Vagina (tissue), 2 donors: ENCODE measurements around the gene AARS1. TPM values are rescaled to one million over a fixed set of nuclear protein-coding genes. Genes with fewer than 3 reads are reported as not detected.
A peak's percentile ranks its signal among the peaks of the same experiment; 100 is the strongest.
"Not testable (repeated sequence)": the region's sequence is repeated elsewhere in the genome, so short reads cannot be mapped to it uniquely, and the experiment has no call there.

Experiments
- DNase-seq, 2 donors: peaks; one replicate each; pipeline ENCODE4 v3.0.0-alpha.2; 2017; ENCODE audit errors: extremely low spot score in 2 of 2
- H3K27ac ChIP-seq: fragments of 200-600 bp; sonication (generic); one replicate; pipeline ENCODE4 v1.5.1; 2019
- H3K27me3 ChIP-seq: fragments of 200-600 bp; sonication (generic); one replicate; pipeline ENCODE4 v1.5.1; 2019
- H3K36me3 ChIP-seq, 2 donors: fragments of 200-600 bp; sonication (generic); one replicate each; pipeline ENCODE4 v1.5.1; 2017 to 2019
- H3K4me1 ChIP-seq: fragments of 200-600 bp; sonication (generic); one replicate; pipeline ENCODE4 v1.5.1; 2019
- H3K4me3 ChIP-seq, 2 donors: fragments of 200-600 bp; sonication (generic); 1 replicate in 1 of 2; 2 replicates in 1 of 2; pipeline ENCODE4 v1.5.1; 2016 to 2019
- H3K9me3 ChIP-seq: fragments of 200-600 bp; sonication (generic); one replicate; pipeline ENCODE4 v1.5.1; 2019
- POLR2A ChIP-seq, 2 donors: fragments of 450-650 bp; IDR thresholded peaks; one replicate each; pipeline ENCODE4 v1.6.1; 2017; ENCODE audit warnings: antibody characterized with exemption in 2 of 2, mild to moderate bottlenecking in 2 of 2, moderate library complexity in 2 of 2
- POLR2AphosphoS5 ChIP-seq, 2 donors: sonication (generic); formaldehyde crosslinking; IDR thresholded peaks; one replicate each; pipeline ENCODE4 v1.9.0; 2017; ENCODE audit warnings: antibody characterized with exemption in 2 of 2, mild to moderate bottlenecking in 2 of 2, low read depth in 1 of 2; ENCODE audit not compliant: insufficient read depth in 1 of 2
- intact Hi-C: fragments of 100-400 bp; cut with DNase I; formaldehyde crosslinking; loops from one replicate; pipeline ENCODE4 v1.15.1; 2023
- total RNA-seq: library from RNA; depleted of rRNA; stranded (reverse); fragments of >200 nt; gene quantifications from one replicate; pipeline ENCODE4 v1.2.3, GENCODE V29; 2016
- TF ChIP-seq, protein P1 (sequence below), 3 experiments: fragments of 450-650 bp in 2 of 3; fragments of 200-600 bp in 1 of 3; sonication (generic) in 1 of 3; IDR thresholded peaks; one replicate each; pipeline ENCODE4 v1.5.1; 2017 to 2019; ENCODE audit warnings: antibody characterized with exemption in 3 of 3, mild to moderate bottlenecking in 2 of 3, moderate library complexity in 2 of 3

The AARS1 gene
- total RNA-seq, 1 donor from 2014 or later, result 54.3 TPM

DNA sequence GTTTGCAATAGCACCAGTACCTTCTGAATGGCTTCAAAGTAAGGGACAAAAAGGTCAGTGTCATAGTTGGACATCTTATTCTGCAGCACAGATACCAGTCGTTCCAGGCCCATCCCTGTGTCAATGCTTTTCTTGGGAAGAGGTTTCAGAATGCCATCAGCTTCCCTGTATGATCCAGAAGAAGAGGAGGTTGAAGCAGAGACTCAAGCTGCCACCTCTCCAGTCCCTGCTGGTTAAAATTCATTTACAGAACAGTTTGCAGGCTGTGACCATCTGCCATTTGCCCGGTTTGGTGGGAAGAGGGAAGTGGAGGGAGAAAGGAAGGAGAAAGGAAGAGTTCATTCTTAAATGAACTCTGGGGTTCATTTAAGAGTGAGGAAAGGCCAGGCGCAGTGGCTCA, 19.1 kb downstream of the AARS1 start:
- H3K4me1 ChIP-seq, result no peaks in the 10 kb centered on the region
- no peaks in the 10 kb centered on the region for H3K9me3 ChIP-seq
- H3K36me3 ChIP-seq, result peaks cover 3 to 80% of the 10 kb centered on the region in 2 donors
- no peaks in the 10 kb centered on the region for H3K27me3 ChIP-seq
- intact Hi-C loops, result no loop called here
- H3K4me3 ChIP-seq, result no peak overlapping the region
- H3K27ac ChIP-seq, result no peak overlapping the region
- no peak for DNase-seq
- TF ChIP-seq POLR2A (IDR thresholded peaks at IDR 0.05) (no peak), POLR2AphosphoS5 (IDR thresholded peaks at IDR 0.05; ENCODE audit: insufficient read depth in 1 of 2, low read depth in 1 of 2) (no peak)
- TF ChIP-seq, protein P1, sequence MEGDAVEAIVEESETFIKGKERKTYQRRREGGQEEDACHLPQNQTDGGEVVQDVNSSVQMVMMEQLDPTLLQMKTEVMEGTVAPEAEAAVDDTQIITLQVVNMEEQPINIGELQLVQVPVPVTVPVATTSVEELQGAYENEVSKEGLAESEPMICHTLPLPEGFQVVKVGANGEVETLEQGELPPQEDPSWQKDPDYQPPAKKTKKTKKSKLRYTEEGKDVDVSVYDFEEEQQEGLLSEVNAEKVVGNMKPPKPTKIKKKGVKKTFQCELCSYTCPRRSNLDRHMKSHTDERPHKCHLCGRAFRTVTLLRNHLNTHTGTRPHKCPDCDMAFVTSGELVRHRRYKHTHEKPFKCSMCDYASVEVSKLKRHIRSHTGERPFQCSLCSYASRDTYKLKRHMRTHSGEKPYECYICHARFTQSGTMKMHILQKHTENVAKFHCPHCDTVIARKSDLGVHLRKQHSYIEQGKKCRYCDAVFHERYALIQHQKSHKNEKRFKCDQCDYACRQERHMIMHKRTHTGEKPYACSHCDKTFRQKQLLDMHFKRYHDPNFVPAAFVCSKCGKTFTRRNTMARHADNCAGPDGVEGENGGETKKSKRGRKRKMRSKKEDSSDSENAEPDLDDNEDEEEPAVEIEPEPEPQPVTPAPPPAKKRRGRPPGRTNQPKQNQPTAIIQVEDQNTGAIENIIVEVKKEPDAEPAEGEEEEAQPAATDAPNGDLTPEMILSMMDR (IDR thresholded peaks at IDR 0.05), result no peak

GRCh38 chr16:70269471-70269870, 19.8 kb downstream of the AARS1 start:
- Histone ChIP-seq H3K9me3 (no peaks in the 10 kb centered on the region), H3K4me3 (no peak overlapping the region), H3K36me3 (peaks cover 10 to 80% of the 10 kb centered on the region in 2 donors), H3K4me1 (no peaks in the 10 kb centered on the region), H3K27ac (no peak overlapping the region), H3K27me3 (no peaks in the 10 kb centered on the region)
- no peak for DNase-seq
- no peak for TF ChIP-seq POLR2AphosphoS5 (IDR thresholded peaks at IDR 0.05; ENCODE audit: insufficient read depth in 1 of 2, low read depth in 1 of 2)
- TF ChIP-seq, protein P1 (IDR thresholded peaks at IDR 0.05), result no peak
- TF ChIP-seq POLR2A (IDR thresholded peaks at IDR 0.05), result no peak
- intact Hi-C loops, result no loop called here

DNA sequence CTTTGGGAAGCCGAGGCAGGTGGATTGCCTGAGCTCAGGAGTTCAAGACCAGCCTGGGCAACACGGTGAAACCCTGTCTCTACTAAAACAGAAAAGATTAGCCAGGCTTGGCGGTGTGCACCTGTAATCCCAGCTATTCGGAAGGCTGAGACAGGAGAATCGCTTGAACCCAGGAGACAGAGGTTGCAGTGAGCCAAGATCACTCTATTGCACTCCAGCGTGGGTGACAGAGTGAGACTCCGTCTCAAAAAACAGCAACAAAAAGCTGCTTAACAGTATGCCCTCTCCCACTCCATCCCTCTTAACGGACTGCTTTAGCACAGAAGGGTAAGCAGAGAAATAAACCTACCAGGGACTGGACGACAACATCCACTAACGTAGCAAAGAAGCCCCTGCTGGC, 21.4 kb downstream of the AARS1 start:
- H3K36me3 ChIP-seq, result peaks cover 10 to 88% of the 10 kb centered on the region in 2 donors
- H3K4me3 ChIP-seq, H3K27me3 ChIP-seq, intact Hi-C loops, DNase-seq, H3K4me1 ChIP-seq, H3K9me3 ChIP-seq, H3K27ac ChIP-seq: not testable (repeated sequence)

- Histone ChIP-seq H3K4me1 (no peaks in the 10 kb centered on the region), H3K27ac (no peak overlapping the region), H3K4me3 (no peak overlapping the region), H3K27me3 (no peaks in the 10 kb centered on the region), H3K9me3 (no peaks in the 10 kb centered on the region), H3K36me3 (peaks cover 10 to 93% of the 10 kb centered on the region in 2 donors)
- TF ChIP-seq POLR2A (IDR thresholded peaks at IDR 0.05), result no peak
- TF ChIP-seq, protein P1 (IDR thresholded peaks at IDR 0.05), result peak in 2 of 3 experiments; percentile 27 to 36
- DNase-seq, result no peak
- intact Hi-C loops, result no loop called here
Observed at GRCh38 chr16:70267516-70267915, 21.8 kb downstream of the AARS1 start.

DNA sequence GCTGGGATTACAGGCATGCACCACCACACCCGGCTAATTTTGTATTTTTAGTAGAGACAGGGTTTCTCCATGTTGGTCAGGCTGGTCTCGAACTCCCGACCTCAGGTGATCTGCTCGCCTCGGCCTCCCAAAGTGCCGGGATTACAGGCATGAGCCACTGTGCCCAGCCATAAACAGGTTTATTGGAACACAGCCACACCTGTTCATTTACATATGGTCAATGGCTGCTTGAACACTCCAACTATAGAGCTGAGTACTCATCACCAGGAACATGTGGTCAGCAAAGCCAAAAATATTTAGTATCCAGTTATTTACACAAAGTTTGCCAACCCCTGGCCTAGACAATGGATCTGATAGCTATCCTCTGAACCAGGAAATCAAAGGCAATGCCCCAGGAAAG, 29.4 kb downstream of the AARS1 start:
- H3K27ac ChIP-seq, H3K4me1 ChIP-seq, DNase-seq, intact Hi-C loops, H3K27me3 ChIP-seq, H3K4me3 ChIP-seq, H3K9me3 ChIP-seq: not testable (repeated sequence)
- H3K36me3 ChIP-seq, result peaks cover 4 to 98% of the 10 kb centered on the region in 2 donors

- no peak for DNase-seq
Observed at GRCh38 chr16:70258946-70259345, 30.4 kb downstream of the AARS1 start.

More at GRCh38 chr16:70258946-70259345, 30.4 kb downstream of the AARS1 start:
- H3K4me3 ChIP-seq, result no peak overlapping the region
- no peaks in the 10 kb centered on the region for H3K9me3 ChIP-seq
- no peaks in the 10 kb centered on the region for H3K4me1 ChIP-seq
- intact Hi-C loops, result no loop called here
- no peaks in the 10 kb centered on the region for H3K27me3 ChIP-seq
- TF ChIP-seq POLR2AphosphoS5 (IDR thresholded peaks at IDR 0.05; ENCODE audit: insufficient read depth in 1 of 2, low read depth in 1 of 2) (no peak), POLR2A (IDR thresholded peaks at IDR 0.05) (no peak)
- TF ChIP-seq, protein P1 (IDR thresholded peaks at IDR 0.05), result no peak
- no peak overlapping the region for H3K27ac ChIP-seq
- H3K36me3 ChIP-seq, result peaks cover 0 to 97% of the 10 kb centered on the region in 2 donors
